Kidney epithelial cell (primary cell): ENCODE measurements around the gene HOXC11. TPM values are rescaled to one million over a fixed set of nuclear protein-coding genes. Genes with fewer than 3 reads are reported as not detected.

Experiments
- DNase-seq: peaks from one replicate; pipeline ENCODE4 v3.0.0-alpha.2; 2010; ENCODE audit warnings: low read depth
- H3K27me3 ChIP-seq: 2 replicates; pipeline ENCODE4 v1.6.0; 2011; ENCODE audit warnings: low read length; ENCODE audit not compliant: control insufficient read depth, insufficient read depth
- H3K36me3 ChIP-seq: 2 replicates; pipeline ENCODE4 v1.5.1; 2011; ENCODE audit warnings: low read length; ENCODE audit not compliant: control insufficient read depth, insufficient read depth
- H3K4me3 ChIP-seq: 2 replicates; pipeline ENCODE4 v1.5.1; 2011; ENCODE audit warnings: low read depth, mild to moderate bottlenecking, control low read depth, low read length
- total RNA-seq: library from RNA; depleted of rRNA; stranded (reverse); fragments of >200 nt; gene quantifications from 2 replicates; pipeline ENCODE4 v1.2.3, GENCODE V29; 2015
- TF ChIP-seq, protein P1 (sequence below): IDR thresholded peaks from 2 replicates; pipeline ENCODE4 v1.5.1; 2011; ENCODE audit warnings: mild to moderate bottlenecking, moderate library complexity, low read length, control low read depth, inconsistent platforms; ENCODE audit not compliant: insufficient read depth, poor library complexity, severe bottlenecking

The HOXC11 gene
- total RNA-seq, 1 donor from 2014 or later, result 0.58 TPM

- TF ChIP-seq, protein P1, sequence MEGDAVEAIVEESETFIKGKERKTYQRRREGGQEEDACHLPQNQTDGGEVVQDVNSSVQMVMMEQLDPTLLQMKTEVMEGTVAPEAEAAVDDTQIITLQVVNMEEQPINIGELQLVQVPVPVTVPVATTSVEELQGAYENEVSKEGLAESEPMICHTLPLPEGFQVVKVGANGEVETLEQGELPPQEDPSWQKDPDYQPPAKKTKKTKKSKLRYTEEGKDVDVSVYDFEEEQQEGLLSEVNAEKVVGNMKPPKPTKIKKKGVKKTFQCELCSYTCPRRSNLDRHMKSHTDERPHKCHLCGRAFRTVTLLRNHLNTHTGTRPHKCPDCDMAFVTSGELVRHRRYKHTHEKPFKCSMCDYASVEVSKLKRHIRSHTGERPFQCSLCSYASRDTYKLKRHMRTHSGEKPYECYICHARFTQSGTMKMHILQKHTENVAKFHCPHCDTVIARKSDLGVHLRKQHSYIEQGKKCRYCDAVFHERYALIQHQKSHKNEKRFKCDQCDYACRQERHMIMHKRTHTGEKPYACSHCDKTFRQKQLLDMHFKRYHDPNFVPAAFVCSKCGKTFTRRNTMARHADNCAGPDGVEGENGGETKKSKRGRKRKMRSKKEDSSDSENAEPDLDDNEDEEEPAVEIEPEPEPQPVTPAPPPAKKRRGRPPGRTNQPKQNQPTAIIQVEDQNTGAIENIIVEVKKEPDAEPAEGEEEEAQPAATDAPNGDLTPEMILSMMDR, result no peak
- DNase-seq, result no peak
- Histone ChIP-seq H3K36me3 (no peaks in the 10 kb centered on the region), H3K27me3 (peaks cover 85% of the 10 kb centered on the region), H3K4me3 (no peak overlapping the region)
Measured at GRCh38 chr12:53969588-53970259, 3.2 kb upstream of the HOXC11 start.

GRCh38 chr12:53970451-53970850, 2.5 kb upstream of the HOXC11 start:
- Histone ChIP-seq H3K27me3 (peaks cover 82% of the 10 kb centered on the region), H3K36me3 (no peaks in the 10 kb centered on the region), H3K4me3 (no peak overlapping the region)
- no peak for DNase-seq
- TF ChIP-seq, protein P1, result no peak

GRCh38 chr12:53971129-53971528, 1.8 kb upstream of the HOXC11 start:
- H3K4me3 ChIP-seq, result no peak overlapping the region
- TF ChIP-seq, protein P1, result no peak
- no peak for DNase-seq
- peaks cover 77% of the 10 kb centered on the region for H3K27me3 ChIP-seq
- no peaks in the 10 kb centered on the region for H3K36me3 ChIP-seq

GRCh38 chr12:53971686-53972085, 1.2 kb upstream of the HOXC11 start:
- Histone ChIP-seq H3K36me3 (no peaks in the 10 kb centered on the region), H3K27me3 (peaks cover 75% of the 10 kb centered on the region), H3K4me3 (no peak overlapping the region)
- TF ChIP-seq, protein P1, result no peak
- no peak for DNase-seq

DNA sequence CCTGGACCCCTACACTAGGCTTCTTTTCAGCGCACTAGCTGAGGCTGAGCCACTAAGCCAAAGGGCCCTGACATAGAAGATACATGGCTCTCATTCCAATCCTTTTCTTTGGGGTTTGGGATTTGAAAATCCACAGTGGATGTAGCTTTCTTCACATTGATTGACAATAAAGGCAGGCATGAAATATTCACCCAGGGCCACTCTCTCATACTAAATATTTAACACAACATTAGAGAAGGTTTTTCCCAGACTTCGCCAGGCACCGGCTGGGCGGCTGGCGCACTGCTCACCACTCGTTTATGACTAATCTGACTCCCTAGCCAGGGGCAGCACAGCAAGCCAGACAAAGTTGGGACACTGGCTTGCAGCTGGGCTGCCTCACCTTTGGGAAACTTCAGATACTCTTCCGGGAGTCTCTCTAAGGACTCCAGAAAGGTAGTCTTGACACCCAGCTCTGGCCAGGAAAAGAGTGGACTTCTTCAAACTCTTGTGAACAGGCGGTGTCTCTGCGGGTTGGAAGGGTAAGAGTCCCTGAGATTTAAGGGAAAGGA, 699 bp upstream of the HOXC11 start:
- no peak for DNase-seq
- Histone ChIP-seq H3K36me3 (no peaks in the 10 kb centered on the region), H3K27me3 (peaks cover 69% of the 10 kb centered on the region), H3K4me3 (peak overlapping the region; percentile 51)
- TF ChIP-seq, protein P1, result no peak
